ENCODE measurements around the gene DMBX1. TPM values are rescaled to one million over a fixed set of nuclear protein-coding genes. Genes with fewer than 3 reads are reported as not detected.

DMBX1 gene
- total and polyA plus RNA-seq, 9 of the 15 experiments (the other 6 are each of a cell fraction or from before 2014, with no cell fraction given), result 0.25 to 4.3 (median 1.0) TPM

DNA sequence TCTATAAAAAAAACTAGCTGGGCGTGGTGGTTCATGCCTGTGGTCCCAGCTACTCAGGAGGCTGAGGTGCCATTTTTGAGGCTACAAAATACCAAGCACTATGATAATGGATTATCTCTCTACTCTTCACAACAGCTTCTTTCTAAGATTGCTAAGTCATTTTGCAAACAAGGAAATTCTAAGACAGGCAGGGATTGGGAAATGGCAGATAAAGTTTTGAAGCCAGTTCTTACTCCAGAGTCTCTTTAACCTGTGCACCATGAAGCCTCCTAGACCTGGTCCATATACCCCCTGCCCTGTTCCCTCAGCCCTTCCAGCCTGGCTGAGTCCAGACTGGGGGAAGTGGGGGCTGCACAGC lies 39.5 kb upstream of the DMBX1 start (continued):
- TF ChIP-seq, protein P1, sequence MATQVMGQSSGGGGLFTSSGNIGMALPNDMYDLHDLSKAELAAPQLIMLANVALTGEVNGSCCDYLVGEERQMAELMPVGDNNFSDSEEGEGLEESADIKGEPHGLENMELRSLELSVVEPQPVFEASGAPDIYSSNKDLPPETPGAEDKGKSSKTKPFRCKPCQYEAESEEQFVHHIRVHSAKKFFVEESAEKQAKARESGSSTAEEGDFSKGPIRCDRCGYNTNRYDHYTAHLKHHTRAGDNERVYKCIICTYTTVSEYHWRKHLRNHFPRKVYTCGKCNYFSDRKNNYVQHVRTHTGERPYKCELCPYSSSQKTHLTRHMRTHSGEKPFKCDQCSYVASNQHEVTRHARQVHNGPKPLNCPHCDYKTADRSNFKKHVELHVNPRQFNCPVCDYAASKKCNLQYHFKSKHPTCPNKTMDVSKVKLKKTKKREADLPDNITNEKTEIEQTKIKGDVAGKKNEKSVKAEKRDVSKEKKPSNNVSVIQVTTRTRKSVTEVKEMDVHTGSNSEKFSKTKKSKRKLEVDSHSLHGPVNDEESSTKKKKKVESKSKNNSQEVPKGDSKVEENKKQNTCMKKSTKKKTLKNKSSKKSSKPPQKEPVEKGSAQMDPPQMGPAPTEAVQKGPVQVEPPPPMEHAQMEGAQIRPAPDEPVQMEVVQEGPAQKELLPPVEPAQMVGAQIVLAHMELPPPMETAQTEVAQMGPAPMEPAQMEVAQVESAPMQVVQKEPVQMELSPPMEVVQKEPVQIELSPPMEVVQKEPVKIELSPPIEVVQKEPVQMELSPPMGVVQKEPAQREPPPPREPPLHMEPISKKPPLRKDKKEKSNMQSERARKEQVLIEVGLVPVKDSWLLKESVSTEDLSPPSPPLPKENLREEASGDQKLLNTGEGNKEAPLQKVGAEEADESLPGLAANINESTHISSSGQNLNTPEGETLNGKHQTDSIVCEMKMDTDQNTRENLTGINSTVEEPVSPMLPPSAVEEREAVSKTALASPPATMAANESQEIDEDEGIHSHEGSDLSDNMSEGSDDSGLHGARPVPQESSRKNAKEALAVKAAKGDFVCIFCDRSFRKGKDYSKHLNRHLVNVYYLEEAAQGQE (IDR thresholded peaks at IDR 0.05; ENCODE audit: borderline replicate concordance), result no peak
- TF ChIP-seq, protein P1 (CRISPR knock-in tag; IDR thresholded peaks at IDR 0.05; ENCODE audit: low read depth), result no peak
- TF ChIP-seq EHMT2 (IDR thresholded peaks at IDR 0.05) (peak; percentile 82), HDAC2 (IDR thresholded peaks at IDR 0.05) (peak; percentile 63; the same call in 1 of the 2 replicates), CBFA2T2 (conservative IDR thresholded peaks at IDR 0.05) (peak; percentile 30; the same call in 1 of the 2 replicates), ARID1B (IDR thresholded peaks at IDR 0.05) (peak; percentile 80), C11orf30 (IDR thresholded peaks at IDR 0.05; ENCODE audit: low read depth) (peak; percentile 88), JUND (IDR thresholded peaks at IDR 0.05; ENCODE audit: borderline replicate concordance, low read depth, low read length) (peak; percentile 45; the same call in 1 of the 2 replicates), JUND (tag; IDR thresholded peaks at IDR 0.05; ENCODE audit: borderline replicate concordance, low read depth, low read length) (no peak)
